22Rv1 (cell line): ENCODE measurements around the gene TAF8.

Experiments used
- H3K27ac ChIP-seq: fragments of 450-650 bp; 2 replicates; pipeline ENCODE4 v1.5.1; 2017
- ZFX ChIP-seq: fragments of 450-650 bp; IDR thresholded peaks from 2 replicates; pipeline ENCODE4 v1.6.1; 2017; ENCODE audit warnings: antibody characterized with exemption, borderline replicate concordance
- TF ChIP-seq, protein P1 (sequence below): fragments of 450-650 bp; IDR thresholded peaks from 2 replicates; pipeline ENCODE4 v1.5.1; 2017; ENCODE audit warnings: mild to moderate bottlenecking

Gene TAF8

DNA sequence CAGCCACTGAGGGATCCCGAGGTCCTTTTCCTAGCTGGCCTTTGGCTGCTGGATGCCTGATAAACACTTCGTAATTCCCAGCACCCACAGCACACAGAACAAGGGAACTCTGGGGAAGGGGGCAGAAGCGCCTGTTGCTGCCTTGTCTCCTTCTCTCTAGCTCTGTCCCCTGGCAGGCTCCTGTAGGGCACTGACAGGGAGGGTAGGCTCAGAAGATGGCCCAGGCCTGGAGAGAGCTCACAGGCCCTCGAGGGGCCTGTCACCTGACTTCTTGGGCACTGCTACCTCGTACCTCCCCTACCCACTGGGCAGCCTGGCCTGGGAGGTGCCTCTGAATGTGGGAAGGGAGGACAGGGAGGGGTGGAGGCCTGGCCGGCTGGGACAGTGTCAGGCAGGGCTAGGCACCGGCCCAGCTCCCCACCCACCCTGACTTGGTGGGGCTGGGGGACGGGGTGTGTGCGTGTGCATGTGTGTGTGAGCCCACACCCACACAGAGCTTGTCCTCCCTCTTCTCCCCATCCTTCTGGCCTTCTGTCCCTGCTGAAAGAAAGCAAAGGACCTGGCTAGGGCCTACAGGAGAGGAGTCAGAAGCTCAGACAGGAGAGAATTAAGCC lies 74.0 kb downstream of the TAF8 start:
- no peak for TF ChIP-seq ZFX
- TF ChIP-seq, protein P1, sequence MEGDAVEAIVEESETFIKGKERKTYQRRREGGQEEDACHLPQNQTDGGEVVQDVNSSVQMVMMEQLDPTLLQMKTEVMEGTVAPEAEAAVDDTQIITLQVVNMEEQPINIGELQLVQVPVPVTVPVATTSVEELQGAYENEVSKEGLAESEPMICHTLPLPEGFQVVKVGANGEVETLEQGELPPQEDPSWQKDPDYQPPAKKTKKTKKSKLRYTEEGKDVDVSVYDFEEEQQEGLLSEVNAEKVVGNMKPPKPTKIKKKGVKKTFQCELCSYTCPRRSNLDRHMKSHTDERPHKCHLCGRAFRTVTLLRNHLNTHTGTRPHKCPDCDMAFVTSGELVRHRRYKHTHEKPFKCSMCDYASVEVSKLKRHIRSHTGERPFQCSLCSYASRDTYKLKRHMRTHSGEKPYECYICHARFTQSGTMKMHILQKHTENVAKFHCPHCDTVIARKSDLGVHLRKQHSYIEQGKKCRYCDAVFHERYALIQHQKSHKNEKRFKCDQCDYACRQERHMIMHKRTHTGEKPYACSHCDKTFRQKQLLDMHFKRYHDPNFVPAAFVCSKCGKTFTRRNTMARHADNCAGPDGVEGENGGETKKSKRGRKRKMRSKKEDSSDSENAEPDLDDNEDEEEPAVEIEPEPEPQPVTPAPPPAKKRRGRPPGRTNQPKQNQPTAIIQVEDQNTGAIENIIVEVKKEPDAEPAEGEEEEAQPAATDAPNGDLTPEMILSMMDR: no peak
- no peak overlapping the region for H3K27ac ChIP-seq

DNA sequence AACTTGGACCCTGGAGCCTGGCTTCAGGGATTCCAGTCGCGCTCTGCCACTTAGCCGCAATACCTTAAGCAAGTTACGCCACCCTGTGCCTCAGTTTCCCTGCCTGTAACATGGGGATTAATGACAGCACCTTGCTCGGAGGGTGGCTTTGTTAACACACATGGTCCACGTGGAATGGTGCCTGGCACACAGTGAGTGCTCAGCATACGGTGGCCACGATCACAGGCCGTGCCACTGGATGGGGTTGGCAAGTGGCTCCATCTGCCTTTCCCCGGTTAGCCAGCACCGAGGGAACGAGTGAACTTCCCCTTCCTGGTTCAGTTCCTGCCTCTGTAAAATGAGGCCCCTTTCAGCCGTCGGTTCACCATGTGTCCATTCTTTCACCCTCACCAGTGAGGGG lies 74.9 kb downstream of the TAF8 start:
- TF ChIP-seq, protein P1: no peak
- TF ChIP-seq ZFX: no peak
- no peak overlapping the region for H3K27ac ChIP-seq

DNA sequence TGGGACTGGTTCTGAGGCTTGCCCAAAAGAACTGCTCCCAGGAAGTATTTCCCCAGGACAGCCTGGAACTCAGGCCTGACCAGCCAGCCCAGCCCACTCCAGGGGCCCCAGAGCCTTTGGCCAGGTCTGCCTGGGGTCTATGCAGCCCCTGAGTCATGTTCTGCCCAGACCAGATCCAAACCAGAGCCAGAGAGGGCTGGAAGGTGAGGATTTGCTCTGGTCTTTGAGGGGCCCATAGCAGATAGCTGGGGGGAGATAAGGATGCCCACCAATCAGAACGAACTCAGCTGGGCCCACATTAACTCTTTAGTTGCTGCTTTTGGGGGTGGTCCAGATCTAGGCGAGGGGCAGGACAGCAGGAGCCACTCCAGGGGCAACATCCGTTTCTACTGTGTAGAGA lies 75.3 kb downstream of the TAF8 start:
- TF ChIP-seq, protein P1: no peak
- no peak for TF ChIP-seq ZFX
- no peak overlapping the region for H3K27ac ChIP-seq

DNA sequence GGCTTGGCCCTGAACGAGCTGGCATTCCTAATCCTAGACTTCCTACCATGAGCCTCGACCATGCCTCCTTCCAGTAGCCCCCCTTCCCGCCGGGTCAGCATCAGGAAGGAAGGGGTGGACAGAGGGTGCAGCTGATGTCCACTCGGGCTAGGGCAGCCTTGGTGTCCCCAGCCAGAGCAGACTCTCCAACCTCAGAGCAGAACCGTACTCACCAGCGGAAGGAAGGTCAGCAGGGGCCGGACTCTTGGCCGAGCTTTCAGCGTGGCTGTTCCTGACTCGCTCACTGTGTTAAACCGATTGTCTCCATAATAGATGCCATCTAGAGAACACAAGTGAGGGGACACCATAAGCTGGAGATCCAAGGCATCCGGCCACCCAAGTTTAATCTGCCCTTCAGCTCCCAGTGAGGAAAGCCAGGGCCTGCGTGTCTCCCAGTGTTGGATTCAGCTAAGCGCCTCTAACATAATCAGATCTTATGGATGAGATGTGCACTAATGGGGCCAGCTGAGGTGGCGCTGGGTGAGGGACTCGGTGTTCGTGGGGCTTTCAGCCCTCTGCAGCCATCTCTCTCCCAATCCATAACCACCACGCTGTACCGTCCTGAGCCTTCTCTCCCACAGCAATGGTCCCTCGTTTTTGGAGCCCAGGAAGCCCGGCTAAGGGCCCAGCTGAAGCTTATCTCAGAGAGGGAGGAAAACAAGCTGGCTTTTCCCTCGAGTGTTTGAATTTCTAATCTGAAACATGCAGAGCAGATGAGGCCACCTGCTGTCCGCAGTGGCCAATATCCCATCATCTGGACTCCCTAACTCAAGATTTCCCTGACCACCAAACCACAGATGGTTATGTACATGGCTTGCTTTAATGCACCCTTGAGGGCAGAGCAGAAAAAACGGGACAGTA lies 78.4 kb downstream of the TAF8 start:
- no peak for TF ChIP-seq ZFX
- TF ChIP-seq, protein P1: no peak
- H3K27ac ChIP-seq: no peak overlapping the region

DNA sequence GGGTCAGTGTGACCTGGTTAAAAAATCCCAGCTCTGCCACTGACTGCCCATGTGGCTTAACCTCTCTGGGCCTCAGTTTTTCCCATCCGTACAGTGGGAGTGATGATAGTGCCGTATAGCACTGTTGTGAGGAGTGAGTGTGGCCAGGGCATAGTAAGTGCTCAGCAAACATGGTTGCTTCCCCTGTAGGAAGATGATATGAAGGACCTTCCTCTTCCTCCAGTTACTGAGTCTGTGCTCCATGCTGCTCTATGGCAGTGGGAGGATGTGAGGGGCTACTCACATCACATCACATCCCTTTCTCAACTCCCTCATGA lies 79.0 kb downstream of the TAF8 start:
- no peak for TF ChIP-seq ZFX
- TF ChIP-seq, protein P1: no peak

DNA sequence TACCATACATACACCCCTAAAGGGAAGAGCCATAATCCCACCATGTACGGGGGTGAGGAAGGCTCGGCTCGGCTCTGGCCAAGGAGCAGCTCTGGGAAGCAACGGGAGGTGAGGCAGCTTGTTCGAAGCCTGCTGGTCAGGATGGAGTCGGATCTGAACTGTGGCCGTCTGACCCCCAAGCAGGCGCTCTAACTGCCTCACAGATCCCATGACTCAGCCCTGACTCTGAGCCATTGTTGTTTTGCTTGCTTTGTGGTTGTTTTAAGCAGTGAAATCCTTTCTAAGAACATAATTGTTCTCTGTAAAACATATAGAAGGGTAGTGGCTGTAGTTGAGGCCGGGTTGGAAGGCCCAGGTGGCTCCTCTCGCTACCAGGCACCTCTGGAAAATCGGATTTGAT lies 81.2 kb downstream of the TAF8 start:
- TF ChIP-seq, protein P1: no peak
- TF ChIP-seq ZFX: no peak
- H3K27ac ChIP-seq: no peak overlapping the region

More for the DNA sequence above, 79.0 kb downstream of the TAF8 start:
- no peak overlapping the region for H3K27ac ChIP-seq

DNA sequence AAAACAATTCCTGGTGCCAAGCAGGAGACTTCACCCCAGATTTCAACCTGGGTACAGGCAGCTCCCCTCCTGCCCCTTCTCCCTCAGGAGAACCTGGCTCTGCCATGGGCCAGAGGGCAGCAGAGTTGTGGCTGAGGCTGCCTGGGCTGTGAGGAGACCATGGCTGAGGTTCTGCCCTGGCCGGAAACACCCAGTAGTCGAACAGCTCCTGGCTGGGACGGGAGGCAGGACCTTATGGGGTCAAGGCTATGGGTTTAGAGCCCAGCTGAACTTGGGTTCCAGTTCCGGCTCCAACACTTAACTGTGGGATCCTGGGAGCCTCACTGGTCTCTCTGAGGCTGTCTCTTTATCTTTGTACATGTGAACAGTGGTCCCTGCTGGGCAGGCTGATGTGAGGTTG lies 83.6 kb downstream of the TAF8 start:
- no peak for TF ChIP-seq ZFX
- TF ChIP-seq, protein P1: no peak
- no peak overlapping the region for H3K27ac ChIP-seq
